ENCODE measurements around the gene BRSK1. TPM values are rescaled to one million over a fixed set of nuclear protein-coding genes. Genes with fewer than 3 reads are reported as not detected.
A peak's percentile ranks its signal among the peaks of the same experiment; 100 is the strongest.

Gene BRSK1
- total and polyA plus RNA-seq, 2 of the 13 experiments (the other 11 are each of a cell fraction or from before 2014, with no cell fraction given): 0.18 to 1.2 TPM

- TF ChIP-seq, protein P1, sequence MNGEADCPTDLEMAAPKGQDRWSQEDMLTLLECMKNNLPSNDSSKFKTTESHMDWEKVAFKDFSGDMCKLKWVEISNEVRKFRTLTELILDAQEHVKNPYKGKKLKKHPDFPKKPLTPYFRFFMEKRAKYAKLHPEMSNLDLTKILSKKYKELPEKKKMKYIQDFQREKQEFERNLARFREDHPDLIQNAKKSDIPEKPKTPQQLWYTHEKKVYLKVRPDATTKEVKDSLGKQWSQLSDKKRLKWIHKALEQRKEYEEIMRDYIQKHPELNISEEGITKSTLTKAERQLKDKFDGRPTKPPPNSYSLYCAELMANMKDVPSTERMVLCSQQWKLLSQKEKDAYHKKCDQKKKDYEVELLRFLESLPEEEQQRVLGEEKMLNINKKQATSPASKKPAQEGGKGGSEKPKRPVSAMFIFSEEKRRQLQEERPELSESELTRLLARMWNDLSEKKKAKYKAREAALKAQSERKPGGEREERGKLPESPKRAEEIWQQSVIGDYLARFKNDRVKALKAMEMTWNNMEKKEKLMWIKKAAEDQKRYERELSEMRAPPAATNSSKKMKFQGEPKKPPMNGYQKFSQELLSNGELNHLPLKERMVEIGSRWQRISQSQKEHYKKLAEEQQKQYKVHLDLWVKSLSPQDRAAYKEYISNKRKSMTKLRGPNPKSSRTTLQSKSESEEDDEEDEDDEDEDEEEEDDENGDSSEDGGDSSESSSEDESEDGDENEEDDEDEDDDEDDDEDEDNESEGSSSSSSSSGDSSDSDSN (CRISPR knock-in tag; IDR thresholded peaks at IDR 0.05): peak; percentile 76
- TF ChIP-seq ZSCAN12 (CRISPR knock-in tag; IDR thresholded peaks at IDR 0.05): no peak
- no peak for TF ChIP-seq MAF1 (CRISPR knock-in tag; IDR thresholded peaks at IDR 0.05; ENCODE audit: borderline replicate concordance)
- TF ChIP-seq, protein P2, sequence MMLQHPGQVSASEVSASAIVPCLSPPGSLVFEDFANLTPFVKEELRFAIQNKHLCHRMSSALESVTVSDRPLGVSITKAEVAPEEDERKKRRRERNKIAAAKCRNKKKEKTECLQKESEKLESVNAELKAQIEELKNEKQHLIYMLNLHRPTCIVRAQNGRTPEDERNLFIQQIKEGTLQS (CRISPR knock-in tag; IDR thresholded peaks at IDR 0.05): no peak
- TF ChIP-seq ZNF556 (CRISPR knock-in tag; IDR thresholded peaks at IDR 0.05; ENCODE audit: borderline replicate concordance): peak; percentile 89; the same call in 1 of the 2 replicates
- no peak for TF ChIP-seq ZNF207 (IDR thresholded peaks at IDR 0.05; ENCODE audit: borderline replicate concordance)
- no peak for TF ChIP-seq ZNF530 (CRISPR knock-in tag; IDR thresholded peaks at IDR 0.05; ENCODE audit: low read depth)
- TF ChIP-seq SATB2 (CRISPR knock-in tag; IDR thresholded peaks at IDR 0.05): no peak
- TF ChIP-seq ZNF34 (CRISPR knock-in tag; IDR thresholded peaks at IDR 0.05; ENCODE audit: borderline replicate concordance): no peak
- TF ChIP-seq ZNF552 (CRISPR knock-in tag; IDR thresholded peaks at IDR 0.05; ENCODE audit: borderline replicate concordance): peak; percentile 40; the same call in 1 of the 2 replicates
- TF ChIP-seq ZNF432 (CRISPR knock-in tag; IDR thresholded peaks at IDR 0.05; ENCODE audit: borderline replicate concordance): no peak
- TF ChIP-seq, protein P3, sequence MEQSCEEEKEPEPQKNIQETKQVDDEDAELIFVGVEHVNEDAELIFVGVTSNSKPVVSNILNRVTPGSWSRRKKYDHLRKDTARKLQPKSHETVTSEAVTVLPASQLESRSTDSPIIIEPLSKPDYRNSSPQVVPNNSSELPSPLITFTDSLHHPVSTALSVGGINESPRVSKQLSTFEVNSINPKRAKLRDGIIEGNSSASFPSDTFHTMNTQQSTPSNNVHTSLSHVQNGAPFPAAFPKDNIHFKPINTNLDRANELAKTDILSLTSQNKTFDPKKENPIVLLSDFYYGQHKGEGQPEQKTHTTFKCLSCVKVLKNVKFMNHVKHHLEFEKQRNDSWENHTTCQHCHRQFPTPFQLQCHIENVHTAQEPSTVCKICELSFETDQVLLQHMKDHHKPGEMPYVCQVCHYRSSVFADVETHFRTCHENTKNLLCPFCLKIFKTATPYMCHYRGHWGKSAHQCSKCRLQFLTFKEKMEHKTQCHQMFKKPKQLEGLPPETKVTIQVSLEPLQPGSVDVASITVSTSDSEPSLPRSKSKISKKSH (CRISPR knock-in tag; IDR thresholded peaks at IDR 0.05; ENCODE audit: borderline replicate concordance): no peak
- TF ChIP-seq CEBPG (CRISPR knock-in tag; IDR thresholded peaks at IDR 0.05): peak; percentile 85
- TF ChIP-seq ZNF670 (CRISPR knock-in tag; IDR thresholded peaks at IDR 0.05; ENCODE audit: borderline replicate concordance): peak; percentile 88; the same call in 1 of the 2 replicates
- peak; percentile 82 for TF ChIP-seq PPARG (CRISPR knock-in tag; conservative IDR thresholded peaks at IDR 0.05)
- 0 out of 2 replicates have a peak, but pooled peaks have one; percentile 11 for TF ChIP-seq RNF2 (conservative IDR thresholded peaks at IDR 0.05; ENCODE audit: low read depth)
- TF ChIP-seq JUND (CRISPR knock-in tag; IDR thresholded peaks at IDR 0.05): no peak
- TF ChIP-seq NFIB (CRISPR knock-in tag; IDR thresholded peaks at IDR 0.05; ENCODE audit: borderline replicate concordance): no peak
- peak; percentile 82 for TF ChIP-seq JARID2 (CRISPR knock-in tag; IDR thresholded peaks at IDR 0.05; ENCODE audit: insufficient replicate concordance)
- peak; percentile 82 for TF ChIP-seq ARID5B (CRISPR knock-in tag; IDR thresholded peaks at IDR 0.05)
- peak; percentile 59 for TF ChIP-seq FOXO1 (CRISPR knock-in tag; IDR thresholded peaks at IDR 0.05)
- no peak for TF ChIP-seq DNMT1 (CRISPR knock-in tag; IDR thresholded peaks at IDR 0.05)
- peak; percentile 43; the same call in 1 of the 2 replicates for TF ChIP-seq ZNF619 (CRISPR knock-in tag; IDR thresholded peaks at IDR 0.05)
These were observed 24.8 kb upstream of the BRSK1 start, which contains the start of gene PPP6R1 (continued) for GRCh38 chr19:55258828-55259539.
